ENCODE results near the gene TAS2R3. TPM values are rescaled to one million over a fixed set of nuclear protein-coding genes. Genes with fewer than 3 reads are reported as not detected.

Gene TAS2R3
- total RNA-seq, 1 donor: 1.4 TPM

DNA sequence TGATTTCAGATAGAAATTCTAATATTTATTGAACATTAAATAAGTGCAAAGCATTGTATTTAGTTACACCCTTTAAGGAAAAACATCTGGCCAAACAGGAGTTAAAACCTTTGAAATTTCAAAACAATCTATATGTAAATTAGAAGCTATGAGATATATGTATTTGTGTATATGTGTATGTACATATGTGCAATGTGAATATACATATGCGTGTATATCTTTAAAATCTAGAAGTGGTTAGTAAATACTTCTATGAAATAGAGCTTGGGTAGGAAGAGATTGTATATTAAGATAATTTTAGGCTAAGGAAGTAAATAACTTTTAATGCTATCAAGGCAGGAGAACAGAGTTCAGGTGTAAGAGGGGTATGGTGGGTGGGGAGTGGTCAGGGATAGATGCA lies 46.4 kb upstream of the TAS2R3 start:
- Histone ChIP-seq H3K4me3 (ENCODE audit: insufficient read depth, low read length) (no peak overlapping the region), H2AFZ (ENCODE audit: low read length) (no peak overlapping the region), H3K36me3 (ENCODE audit: insufficient read depth, low read length) (no peaks in the 10 kb centered on the region), H3K27me3 (ENCODE audit: insufficient read depth, low read length) (no peaks in the 10 kb centered on the region), H4K20me1 (ENCODE audit: insufficient read depth, low read length) (no peaks in the 10 kb centered on the region), H3K4me1 (ENCODE audit: insufficient read depth, low read length) (no peaks in the 10 kb centered on the region), H3K79me2 (ENCODE audit: insufficient read depth, low read length) (no peaks in the 10 kb centered on the region), H3K27ac (ENCODE audit: low read depth, low read length) (no peak overlapping the region), H3K4me2 (ENCODE audit: insufficient read depth, low read length) (no peak overlapping the region), H3K9me3 (ENCODE audit: low read depth, low read length) (no peaks in the 10 kb centered on the region)
- DNase-seq (ENCODE audit: insufficient read length, low spot score, missing footprints): no peak
- TF ChIP-seq, protein P1, sequence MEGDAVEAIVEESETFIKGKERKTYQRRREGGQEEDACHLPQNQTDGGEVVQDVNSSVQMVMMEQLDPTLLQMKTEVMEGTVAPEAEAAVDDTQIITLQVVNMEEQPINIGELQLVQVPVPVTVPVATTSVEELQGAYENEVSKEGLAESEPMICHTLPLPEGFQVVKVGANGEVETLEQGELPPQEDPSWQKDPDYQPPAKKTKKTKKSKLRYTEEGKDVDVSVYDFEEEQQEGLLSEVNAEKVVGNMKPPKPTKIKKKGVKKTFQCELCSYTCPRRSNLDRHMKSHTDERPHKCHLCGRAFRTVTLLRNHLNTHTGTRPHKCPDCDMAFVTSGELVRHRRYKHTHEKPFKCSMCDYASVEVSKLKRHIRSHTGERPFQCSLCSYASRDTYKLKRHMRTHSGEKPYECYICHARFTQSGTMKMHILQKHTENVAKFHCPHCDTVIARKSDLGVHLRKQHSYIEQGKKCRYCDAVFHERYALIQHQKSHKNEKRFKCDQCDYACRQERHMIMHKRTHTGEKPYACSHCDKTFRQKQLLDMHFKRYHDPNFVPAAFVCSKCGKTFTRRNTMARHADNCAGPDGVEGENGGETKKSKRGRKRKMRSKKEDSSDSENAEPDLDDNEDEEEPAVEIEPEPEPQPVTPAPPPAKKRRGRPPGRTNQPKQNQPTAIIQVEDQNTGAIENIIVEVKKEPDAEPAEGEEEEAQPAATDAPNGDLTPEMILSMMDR (IDR thresholded peaks at IDR 0.05; ENCODE audit: extremely low read depth, low read depth, low read length): no peak

- no peak overlapping the region for H3K4me2 ChIP-seq (ENCODE audit: insufficient read depth, low read length)
- H3K9me3 ChIP-seq (ENCODE audit: low read depth, low read length): no peaks in the 10 kb centered on the region
- no peak overlapping the region for H2AFZ ChIP-seq (ENCODE audit: low read length)
- DNase-seq (ENCODE audit: insufficient read length, low spot score, missing footprints): no peak
- no peaks in the 10 kb centered on the region for H3K36me3 ChIP-seq (ENCODE audit: insufficient read depth, low read length)
- no peaks in the 10 kb centered on the region for H3K27me3 ChIP-seq (ENCODE audit: insufficient read depth, low read length)
- TF ChIP-seq, protein P1 (IDR thresholded peaks at IDR 0.05; ENCODE audit: extremely low read depth, low read depth, low read length): no peak
- no peaks in the 10 kb centered on the region for H4K20me1 ChIP-seq (ENCODE audit: insufficient read depth, low read length)
- H3K4me3 ChIP-seq (ENCODE audit: insufficient read depth, low read length): no peak overlapping the region
- no peak overlapping the region for H3K27ac ChIP-seq (ENCODE audit: low read depth, low read length)
- no peaks in the 10 kb centered on the region for H3K4me1 ChIP-seq (ENCODE audit: insufficient read depth, low read length)
- no peaks in the 10 kb centered on the region for H3K79me2 ChIP-seq (ENCODE audit: insufficient read depth, low read length)
Measured at GRCh38 chr7:141722529-141722928, 41.4 kb upstream of the TAS2R3 start.

GRCh38 chr7:141729020-141729419 lies 34.9 kb upstream of the TAS2R3 start:
- TF ChIP-seq, protein P1 (IDR thresholded peaks at IDR 0.05; ENCODE audit: extremely low read depth, low read depth, low read length): no peak
- no peak for DNase-seq (ENCODE audit: insufficient read length, low spot score, missing footprints)
- Histone ChIP-seq H3K36me3 (ENCODE audit: insufficient read depth, low read length) (no peaks in the 10 kb centered on the region), H3K27ac (ENCODE audit: low read depth, low read length) (no peak overlapping the region), H3K4me3 (ENCODE audit: insufficient read depth, low read length) (no peak overlapping the region), H4K20me1 (ENCODE audit: insufficient read depth, low read length) (no peaks in the 10 kb centered on the region), H3K4me1 (ENCODE audit: insufficient read depth, low read length) (no peaks in the 10 kb centered on the region), H3K27me3 (ENCODE audit: insufficient read depth, low read length) (no peaks in the 10 kb centered on the region), H3K9me3 (ENCODE audit: low read depth, low read length) (no peaks in the 10 kb centered on the region), H3K4me2 (ENCODE audit: insufficient read depth, low read length) (no peak overlapping the region), H2AFZ (ENCODE audit: low read length) (no peak overlapping the region), H3K79me2 (ENCODE audit: insufficient read depth, low read length) (no peaks in the 10 kb centered on the region)

DNA sequence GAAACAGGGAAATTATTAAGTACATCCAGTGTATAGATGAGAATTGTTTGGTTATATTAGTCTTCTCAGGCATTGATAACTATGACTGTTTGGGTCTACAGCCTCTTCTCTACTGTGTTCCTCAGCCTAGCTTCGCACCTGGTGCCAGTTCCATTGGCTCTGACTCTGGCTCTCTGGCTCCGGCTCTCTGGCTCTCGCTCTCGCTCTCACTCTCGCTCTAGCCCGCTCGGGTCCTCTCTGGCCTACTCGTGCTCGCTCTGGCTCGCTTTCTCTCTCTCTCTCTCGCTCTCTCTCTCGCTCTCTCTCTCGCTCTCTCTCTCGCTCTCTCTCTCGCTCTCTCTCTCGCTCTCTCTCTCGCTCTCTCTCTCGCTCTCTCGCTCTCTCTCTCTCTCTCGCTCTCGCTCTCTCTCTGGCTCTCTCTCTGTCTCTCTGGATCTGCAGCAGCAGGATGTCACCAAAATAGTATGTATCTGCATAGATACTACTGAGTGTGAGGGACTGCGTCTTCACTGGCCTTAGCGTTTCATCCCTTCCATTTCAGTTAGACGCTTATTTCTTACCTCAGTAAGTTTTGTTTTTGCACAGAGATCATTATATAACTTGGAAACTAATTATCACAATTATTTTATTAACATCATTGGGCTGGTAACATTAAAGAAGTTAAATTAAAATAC lies 32.3 kb upstream of the TAS2R3 start:
- Histone ChIP-seq H4K20me1 (ENCODE audit: insufficient read depth, low read length) (no peaks in the 10 kb centered on the region), H3K4me1 (ENCODE audit: insufficient read depth, low read length) (no peaks in the 10 kb centered on the region), H3K9me3 (ENCODE audit: low read depth, low read length) (no peaks in the 10 kb centered on the region), H3K4me3 (ENCODE audit: insufficient read depth, low read length) (no peak overlapping the region), H3K27me3 (ENCODE audit: insufficient read depth, low read length) (no peaks in the 10 kb centered on the region), H3K79me2 (ENCODE audit: insufficient read depth, low read length) (no peaks in the 10 kb centered on the region), H3K27ac (ENCODE audit: low read depth, low read length) (no peak overlapping the region), H3K36me3 (ENCODE audit: insufficient read depth, low read length) (no peaks in the 10 kb centered on the region), H2AFZ (ENCODE audit: low read length) (no peak overlapping the region), H3K4me2 (ENCODE audit: insufficient read depth, low read length) (no peak overlapping the region)
- DNase-seq (ENCODE audit: insufficient read length, low spot score, missing footprints): no peak
- TF ChIP-seq, protein P1 (IDR thresholded peaks at IDR 0.05; ENCODE audit: extremely low read depth, low read depth, low read length): no peak
